OCI-M2 (cell line): ENCODE results near the gene PARD6B.
"Not testable (repeated sequence)": the region's sequence is repeated elsewhere in the genome, so short reads cannot be mapped to it uniquely, and the experiment has no call there.

ENCODE experiments used
- DNase-seq: peaks from one replicate; lab custom pipeline; 2025; ENCODE audit not compliant: unreplicated experiment; lab: John Stamatoyannopoulos, UW

PARD6B gene

DNA sequence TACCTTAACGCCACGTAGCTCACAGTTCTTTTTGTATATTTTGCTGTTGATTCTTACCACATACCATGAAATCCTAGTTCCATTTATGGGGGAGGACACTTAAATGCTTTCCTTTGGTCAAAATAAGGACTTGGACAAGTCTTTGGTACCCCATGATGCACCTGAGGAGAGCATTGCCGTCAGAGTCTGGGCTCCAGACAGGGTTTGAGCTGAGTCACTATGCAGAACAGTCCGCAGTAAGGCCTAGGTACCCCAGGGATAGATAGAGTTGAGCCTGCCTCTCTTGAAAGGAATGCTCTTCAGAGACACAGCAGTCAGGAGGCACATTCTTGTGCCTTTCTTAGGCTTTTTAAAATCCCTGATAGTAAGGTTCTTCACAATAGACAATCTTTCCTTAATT lies 6.0 kb downstream of the PARD6B start:
- DNase-seq: no peak

DNA sequence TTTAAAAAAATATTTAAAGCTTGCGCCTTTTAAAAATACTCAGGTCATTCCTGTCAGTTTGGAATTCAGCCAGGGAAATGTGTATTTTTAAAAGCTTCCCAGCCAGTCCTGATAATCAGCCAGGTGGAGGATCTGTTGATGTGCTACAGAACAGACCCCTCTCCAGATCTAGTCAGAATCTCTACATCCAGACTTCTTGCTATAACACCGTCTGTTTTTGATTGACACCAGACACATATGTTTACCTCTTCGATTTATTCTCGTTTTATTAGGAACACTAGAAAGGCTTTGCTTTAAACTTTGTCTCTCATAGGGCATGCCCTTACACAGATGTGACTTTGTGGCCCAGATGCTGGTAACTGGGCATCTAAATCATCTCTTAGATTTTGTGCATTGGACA lies 11.7 kb downstream of the PARD6B start:
- no peak for DNase-seq

DNA sequence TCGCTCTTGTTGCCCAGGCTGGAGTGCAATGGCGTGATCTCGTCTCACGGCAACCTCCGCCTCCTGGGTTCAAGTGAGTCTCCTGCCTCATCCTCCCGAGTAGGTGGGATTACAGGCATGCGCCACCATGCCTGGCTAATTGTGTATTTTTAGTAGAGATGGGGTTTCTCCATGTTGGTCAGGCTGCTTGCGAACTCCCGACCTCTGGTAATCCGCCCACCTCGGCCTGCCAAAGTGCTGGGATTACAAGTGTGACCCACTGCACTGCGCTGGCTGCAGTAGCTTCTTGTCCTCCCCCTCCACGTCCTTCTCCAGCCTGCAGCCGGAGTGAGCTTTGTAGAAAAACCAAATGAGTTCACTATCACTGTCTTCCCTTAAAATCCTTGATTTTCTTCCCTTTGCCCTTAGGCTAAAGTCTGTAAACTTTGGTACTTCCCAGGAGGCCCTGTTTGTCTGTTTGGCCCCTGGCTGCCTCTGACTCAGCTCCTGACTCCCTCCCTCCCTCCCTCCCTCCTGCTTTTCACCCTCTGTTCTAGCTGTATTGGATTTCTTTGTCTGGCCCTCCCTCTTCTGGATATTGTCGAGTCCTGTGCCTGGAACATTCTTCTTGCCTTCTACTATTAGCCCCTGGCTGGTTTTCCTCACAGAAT lies 12.9 kb downstream of the PARD6B start:
- no peak for DNase-seq

DNA sequence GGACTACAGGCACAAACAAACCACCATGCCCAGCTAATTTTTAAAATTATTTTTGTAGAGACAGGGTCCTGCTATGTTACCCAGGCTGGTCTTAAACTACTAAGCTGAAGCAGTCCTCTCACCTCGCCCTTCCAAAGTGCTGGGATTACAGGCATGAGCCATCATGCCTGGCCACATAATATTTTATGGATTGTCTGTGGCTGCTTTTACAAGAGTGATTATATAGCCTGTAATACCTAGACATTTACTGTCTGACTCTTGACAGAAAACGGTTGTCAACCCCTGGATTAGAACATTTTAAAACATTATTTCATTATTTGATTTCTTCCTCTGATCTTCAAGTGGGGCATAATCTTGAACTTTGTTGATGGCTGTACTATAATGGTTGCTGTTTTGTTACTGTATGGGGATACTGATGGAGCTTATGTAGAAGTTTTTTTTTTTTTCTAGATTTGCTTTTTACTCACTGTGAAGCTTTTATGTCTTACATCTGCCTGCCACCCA lies 14.3 kb downstream of the PARD6B start:
- DNase-seq: no peak

DNA sequence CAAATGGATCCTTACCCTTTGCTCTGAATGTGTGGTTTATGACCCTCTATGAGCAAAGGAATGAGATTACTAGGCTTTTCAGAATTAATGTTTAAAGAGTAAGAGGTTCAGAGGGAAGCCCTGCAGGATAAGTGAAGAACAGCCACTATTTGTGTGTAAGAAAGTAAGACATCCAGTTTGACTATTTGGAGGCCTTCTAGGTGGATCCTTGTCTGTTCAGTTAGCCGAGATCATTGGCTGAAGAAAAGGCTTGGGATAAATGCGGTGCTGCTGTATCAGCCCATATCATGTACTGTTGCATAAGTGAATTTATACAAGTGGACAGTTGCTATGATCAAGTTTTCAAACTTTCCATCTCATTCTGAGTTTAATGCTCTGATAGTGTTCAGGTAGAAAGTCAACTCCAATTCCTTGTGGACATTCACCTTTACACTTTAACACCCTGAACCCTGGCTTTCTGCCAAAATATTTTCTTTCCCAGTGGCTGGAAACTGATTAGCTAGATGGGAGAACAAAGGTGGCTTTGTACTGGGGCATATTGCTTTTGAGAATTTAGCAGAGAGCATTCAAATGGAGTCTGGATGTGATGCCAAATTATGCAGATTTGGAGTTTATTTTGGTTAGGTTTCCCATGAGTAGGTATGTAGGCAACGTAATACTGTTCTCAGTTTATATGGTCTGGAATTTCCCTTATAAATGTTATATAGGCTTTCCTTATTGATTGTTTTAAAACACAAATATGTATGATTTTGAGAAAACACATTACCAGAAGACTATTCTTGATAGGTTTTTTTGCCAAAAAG lies 15.0 kb downstream of the PARD6B start:
- no peak for DNase-seq

DNA sequence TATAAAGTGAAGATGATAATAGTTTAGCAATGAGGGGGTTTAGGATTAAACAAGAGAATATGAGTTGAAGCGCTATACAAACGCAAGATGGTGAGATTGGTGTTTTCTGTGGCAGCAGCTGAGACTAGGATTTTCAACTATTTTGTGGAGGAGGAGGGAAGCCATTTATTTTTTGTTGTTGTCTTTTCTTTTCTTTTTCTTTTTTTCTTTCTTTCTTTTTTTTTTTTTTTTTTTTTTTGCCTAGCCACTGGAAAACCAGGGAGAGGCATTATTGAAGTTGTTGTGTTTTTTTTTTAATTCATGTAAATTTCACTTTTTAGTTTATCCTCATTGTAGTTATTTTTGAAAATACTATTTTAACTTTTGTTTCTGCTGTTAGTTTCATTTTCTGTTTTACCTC lies 15.9 kb downstream of the PARD6B start:
- no peak for DNase-seq

DNA sequence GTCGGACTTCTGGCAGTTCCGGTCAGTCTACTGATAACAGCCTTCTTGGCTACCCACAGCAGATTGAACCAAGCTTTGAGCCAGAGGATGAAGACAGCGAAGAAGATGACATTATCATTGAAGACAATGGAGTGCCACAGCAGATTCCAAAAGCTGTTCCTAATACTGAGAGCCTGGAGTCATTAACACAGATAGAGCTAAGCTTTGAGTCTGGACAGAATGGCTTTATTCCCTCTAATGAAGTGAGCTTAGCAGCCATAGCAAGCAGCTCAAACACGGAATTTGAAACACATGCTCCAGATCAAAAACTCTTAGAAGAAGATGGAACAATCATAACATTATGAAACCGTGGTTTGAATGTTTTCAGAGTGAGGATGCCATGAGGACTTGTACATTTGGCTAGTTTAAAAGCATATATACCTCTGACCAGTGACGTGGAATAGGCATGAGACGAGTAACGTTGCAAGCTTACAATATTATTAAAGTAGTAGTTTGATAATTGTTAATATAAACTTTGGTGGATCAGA lies 18.8 kb downstream of the PARD6B start:
- no peak for DNase-seq

DNA sequence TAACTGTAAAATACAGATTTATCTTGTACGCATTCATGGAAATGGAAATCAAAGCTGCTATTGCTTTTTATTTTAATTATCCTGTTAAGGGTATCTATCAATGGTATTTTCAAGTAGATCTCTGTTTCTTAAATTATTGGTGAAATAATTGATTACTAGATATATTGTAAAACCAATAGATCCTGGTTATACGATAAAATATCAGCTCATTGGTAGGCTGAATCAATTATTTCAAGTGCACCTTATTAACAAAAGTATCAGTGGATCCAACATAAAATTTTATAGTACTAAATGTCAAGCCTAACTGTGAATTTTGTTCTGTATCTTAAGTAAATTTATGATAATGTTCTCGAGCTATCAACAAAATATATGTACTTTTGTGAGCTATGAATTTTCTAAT lies 21.8 kb downstream of the PARD6B start:
- no peak for DNase-seq

DNA sequence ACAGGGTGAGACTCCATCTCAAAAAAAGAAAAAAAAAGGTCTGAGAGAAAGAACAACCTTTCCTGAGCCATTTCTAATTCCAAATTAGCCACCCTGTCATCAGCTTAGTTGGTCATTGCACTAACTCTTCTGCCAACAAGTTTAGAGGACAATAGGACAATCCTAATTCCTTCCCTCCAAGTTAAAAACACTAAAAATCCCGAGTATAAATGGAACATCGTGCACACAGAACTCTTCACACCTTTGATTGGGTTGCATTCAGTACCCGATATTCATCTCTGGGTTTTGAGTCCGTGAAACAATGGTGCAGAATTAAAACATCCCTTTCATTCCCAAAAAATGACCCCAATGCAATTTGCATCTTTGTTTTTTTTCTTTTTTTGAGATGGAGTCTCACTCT lies 23.0 kb downstream of the PARD6B start:
- DNase-seq: no peak

DNA sequence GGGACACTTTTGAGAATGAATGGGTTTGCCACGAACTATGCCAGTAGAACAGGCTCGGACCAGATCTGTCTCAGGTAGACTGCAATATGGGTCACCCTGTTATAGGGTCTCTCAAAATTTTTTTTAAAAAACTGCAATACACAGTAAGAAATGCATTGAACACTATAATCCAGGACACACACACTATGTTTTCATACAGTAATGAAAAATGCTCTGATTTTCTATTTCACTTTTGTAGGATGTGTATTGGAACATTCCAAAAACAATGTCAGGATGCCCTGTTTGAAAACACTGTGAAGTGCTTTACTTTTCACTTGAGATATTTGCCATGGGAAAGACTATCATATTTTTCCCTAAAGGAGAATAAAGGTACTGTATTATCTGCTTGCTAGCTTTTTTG lies 25.1 kb downstream of the PARD6B start:
- no peak for DNase-seq

DNA sequence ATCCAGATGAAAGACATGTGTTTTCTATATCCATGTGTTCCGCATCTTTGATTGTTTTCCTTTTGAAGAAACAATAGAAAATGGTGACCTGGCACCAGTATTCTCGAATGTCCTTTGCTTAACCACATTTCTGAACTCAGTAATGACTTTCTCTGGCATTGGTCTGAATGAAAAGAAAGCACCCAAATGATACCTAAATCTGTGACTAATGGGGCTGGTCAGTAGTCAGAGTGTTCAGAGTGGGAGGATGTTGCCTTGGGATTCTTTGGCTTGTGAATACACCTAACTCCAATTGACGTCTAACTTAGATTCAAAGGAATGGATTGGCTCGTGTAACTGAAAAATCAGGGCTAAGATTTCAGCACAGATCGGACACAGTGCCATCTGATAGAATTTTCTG lies 27.1 kb downstream of the PARD6B start:
- no peak for DNase-seq

DNA sequence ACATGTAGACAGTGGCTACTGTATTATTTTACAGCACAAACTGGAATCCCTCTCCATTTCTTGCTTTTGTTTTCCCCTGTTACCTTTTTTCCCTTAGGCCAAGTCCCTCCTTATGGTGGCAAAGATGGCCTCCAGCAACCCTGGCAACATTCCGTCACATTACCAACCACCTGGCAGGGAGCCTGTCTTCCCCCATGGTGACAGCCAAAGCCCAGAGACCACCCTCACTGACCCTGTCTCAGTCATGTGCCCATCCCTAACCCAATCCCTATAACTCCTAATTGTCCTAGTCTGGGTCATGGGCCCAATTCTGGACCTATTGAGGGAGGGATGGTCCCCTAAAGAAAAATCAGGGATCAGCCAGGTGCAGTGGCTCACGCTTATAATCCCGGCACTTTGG lies 27.6 kb downstream of the PARD6B start:
- DNase-seq: no peak

DNA sequence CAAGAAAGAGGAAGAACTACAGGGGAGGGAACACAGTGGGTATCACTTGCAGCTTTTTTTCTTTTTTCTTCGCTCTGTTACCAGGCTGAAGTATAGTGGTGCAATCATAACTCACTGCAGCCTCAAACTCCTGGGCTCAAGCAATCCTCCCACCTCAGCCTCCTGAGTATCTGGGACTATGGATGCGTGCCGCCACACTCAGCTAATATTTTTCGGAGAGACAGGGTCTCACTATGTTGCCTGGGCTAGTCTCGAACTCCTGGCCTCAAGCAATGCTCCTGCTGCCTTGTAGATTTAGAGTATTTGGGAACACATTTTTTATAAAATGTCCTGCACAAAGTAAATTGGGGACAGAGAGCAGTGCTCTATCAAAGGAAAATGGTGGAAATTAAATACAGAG lies 28.3 kb downstream of the PARD6B start:
- no peak for DNase-seq

DNA sequence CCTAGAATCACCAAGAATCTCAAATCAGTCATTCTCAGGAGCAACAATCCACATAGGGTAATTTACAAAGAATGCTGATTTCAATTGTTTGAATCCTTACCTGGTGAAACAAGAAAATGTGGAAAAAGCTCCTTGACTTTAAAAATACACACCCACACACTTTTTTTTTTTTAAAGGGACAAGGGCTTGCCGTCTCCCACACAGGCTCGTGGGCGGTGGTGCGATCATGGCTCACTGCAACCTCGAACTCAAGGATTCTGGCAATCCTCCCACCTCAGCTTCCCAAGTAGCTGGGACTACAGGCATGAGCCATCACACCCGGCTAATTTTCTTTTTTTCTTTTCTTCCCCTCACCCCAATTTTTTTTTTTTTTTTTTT lies 30.7 kb downstream of the PARD6B start:
- no peak for DNase-seq

DNA sequence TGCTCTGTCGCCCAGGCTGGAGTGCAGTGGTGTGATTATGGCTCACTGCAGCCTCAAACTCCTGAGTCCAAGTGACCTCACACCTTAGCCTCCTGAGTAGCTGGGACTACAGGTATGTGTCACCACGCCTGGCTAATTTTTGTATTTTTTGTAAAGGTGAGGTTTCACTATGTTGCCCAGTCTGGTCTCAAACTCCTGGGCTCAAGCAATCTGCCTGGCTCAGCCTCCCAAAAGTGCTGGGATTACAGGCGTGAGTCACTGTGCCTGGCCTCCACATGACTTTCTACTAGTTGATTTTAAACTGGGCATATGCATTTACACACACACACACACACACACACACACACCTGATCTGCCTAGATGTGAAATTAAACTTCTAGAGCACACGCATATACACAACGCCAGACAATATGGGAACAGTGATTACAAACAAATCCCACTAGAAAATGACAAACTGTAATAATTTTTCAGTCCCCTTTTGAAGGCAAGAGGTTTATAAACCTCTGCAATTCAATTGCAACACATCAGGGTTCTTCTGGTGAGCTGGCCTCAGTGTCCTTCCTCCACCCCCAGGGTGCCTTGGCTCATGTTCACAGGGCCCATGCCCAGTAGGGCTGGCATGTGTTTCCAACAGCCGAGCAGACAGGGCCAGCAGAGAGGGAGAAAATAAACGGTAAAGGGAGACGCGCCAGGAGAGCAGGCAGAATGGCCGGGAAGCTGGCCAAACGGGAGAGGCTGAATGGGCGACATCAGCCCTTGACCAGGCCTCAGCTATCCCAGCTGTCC lies 31.2 kb downstream of the PARD6B start:
- no peak for DNase-seq

DNA sequence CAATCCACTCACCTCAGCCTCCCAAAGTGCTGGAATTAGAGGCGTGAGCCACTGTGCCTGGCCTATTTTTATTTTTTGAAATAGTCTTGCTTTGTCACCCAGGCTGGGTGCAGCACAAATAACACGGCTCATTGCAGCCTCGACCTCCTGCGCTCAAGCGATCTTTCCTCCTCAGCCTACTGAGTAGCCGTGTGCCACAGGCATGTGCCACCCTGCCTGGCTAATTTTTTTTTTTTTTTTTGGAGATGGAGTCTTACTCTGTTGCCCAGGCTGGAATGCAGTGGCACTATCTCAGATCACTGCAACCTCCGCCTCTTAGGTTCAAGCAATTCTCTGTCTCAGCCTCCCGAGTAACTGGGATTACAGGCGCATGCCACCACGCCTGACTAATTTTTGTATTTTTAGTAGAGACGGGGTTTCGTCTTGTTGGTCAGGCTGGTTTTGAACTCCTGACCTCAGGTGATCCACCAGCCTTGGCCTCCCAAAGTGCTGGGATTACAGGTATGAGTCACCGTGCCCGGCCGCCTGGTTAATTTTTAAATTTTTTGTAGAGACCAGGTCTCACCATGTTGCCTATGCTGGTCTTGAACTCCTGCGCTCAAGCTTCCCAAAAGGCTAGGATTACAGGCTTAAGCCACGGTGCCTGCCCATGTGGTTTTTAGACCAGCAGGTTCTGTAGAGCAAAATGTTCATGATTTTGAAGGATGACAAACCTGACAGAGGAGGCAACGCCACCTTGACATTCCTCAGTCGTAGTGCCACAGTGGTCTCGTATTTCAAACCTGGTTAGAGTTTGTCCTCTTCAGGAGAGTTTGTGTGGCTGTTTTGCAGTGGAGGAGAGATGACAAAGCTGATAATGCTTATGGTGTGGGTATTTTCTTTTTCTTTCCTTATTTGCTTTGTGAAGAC lies 32.4 kb downstream of the PARD6B start:
- DNase-seq: not testable (repeated sequence)

DNA sequence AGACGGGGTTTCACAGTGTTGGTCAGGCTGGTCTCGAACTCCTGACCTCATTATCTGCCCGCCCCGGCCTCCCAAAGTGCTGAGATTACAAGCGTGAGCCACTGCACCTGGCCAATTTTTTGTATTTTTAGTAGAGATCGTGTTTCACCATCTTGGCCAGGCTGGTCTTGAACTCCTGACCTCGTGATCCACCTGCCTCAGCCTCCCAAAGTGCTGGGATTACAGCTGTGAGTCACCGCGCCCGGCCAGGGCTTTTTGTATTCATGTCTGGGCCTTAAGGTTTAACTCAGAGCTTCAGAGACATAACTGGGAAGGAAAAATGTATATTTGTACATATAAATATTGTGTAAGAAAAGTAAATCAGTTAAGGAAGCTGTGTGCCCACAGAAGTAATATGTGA lies 33.9 kb downstream of the PARD6B start:
- DNase-seq: not testable (repeated sequence)

DNA sequence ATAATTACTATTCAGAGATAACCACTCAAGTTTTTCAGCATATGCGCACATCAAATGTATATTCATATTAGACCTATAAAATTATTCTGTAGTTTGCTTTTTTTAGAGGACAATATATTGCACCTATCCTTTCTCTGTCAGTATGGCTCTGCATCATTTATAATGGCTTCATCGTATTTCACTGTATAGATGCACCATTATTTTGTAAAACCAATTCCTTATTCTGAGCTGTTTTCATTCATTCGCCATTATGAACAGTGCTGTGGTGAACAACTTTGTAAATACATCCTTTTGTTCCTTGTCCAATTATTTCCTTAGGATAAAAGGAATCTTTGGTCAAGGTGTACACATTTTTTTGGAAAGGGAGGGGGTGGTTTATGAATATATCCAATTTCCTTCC lies 34.3 kb downstream of the PARD6B start:
- no peak for DNase-seq

DNA sequence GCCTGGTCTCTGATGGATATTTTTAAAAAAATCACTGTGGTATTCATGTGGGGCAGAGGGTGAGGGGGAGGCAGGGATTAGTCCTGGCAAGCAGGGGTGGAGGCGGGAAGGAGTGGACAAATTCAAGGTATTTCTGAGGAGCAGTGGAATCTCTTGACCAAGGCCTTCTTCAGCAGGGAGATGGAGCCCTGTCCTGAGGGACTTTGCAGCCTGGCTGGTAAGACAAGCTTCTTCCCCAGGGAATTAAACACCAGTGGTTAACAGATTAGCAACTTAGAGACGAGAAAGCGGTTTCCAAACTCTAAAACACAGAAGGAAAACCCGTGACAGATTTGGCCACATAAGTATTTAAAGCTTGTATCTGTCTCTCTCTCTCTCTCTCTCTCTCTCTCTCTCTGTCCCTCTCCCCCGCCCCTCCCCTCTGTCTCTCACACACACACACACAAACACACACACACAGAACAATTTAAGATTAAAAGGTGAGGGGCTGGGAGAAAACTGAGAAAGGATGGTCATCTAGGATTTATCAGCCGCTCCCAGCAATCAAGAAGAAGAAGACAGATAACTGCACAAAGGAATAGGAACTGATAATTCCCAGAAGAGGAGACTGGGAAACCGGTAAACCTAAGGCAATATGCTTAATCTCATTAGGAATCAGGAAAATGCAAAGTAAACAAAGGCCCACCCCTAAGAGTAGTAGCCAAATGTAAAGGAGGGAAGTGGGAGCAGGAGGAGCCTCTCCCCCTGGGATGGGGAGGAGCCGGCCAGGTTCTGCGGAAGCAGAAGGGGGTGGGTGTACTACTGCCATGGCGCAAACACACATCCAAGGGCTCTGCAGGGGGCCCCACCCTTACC lies 35.8 kb downstream of the PARD6B start:
- DNase-seq: not testable (repeated sequence)

DNA sequence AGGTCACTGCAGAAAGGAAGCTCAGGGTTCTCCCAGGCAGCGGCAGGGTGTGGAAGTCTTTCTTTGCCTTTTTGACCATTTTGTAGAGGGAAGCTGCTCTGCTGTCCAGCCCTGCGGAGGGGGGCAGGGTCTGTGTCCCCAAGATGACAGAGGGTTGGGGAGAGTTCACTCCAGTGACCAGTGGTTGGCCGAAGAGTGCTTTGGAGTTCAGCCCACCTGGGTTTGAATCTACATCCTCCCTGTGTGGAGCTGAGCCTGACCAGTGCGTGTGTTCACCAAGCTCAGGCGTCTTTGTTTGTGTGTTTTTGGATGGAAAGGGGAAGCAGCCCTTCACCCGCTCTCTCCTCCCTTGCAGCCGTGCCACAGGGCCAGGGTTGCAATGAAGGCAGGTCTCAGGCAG lies 37.6 kb downstream of the PARD6B start:
- DNase-seq: not testable (repeated sequence)
